Measurements from ENCODE around the gene GBX1. TPM values are rescaled to one million over a fixed set of nuclear protein-coding genes. Genes with fewer than 3 reads are reported as not detected.

Gene GBX1
- 2.0 and 2.4 TPM in 2 replicates for total RNA-seq
- long read RNA-seq = 0 reads

- DNase-seq (ENCODE audit: low read depth, low spot score) = peak; percentile 41
- H3K4me1 Mint-ChIP-seq = peaks cover 13% of the 10 kb centered on the region
- H3K9me3 Mint-ChIP-seq = no peaks in the 10 kb centered on the region
- H3K27ac Mint-ChIP-seq (ENCODE audit: unreplicated experiment) = no peak within 1 kb of the TSS
- peak; percentile 56 for TF ChIP-seq CTCF (conservative IDR thresholded peaks at IDR 0.05)
- H3K36me3 Mint-ChIP-seq (ENCODE audit: low read depth) = no peaks in the 10 kb centered on the region
- H3K4me3 Mint-ChIP-seq = peak within 1 kb of the TSS; percentile 84
- peaks cover 39% of the 10 kb centered on the region for H3K27me3 Mint-ChIP-seq (ENCODE audit: low read depth)
Observed at GRCh38 chr7:151167197-151167961, at the start of gene GBX1. TSS of gene GBX1 (minus strand) at chr7:151167694. CDS start at chr7:151167548, 146 bp downstream.

GRCh38 chr7:151215396-151215795 is 47.9 kb upstream of the GBX1 start:
- Mint-ChIP-seq H3K4me3 (no peak overlapping the region), H3K27ac (ENCODE audit: unreplicated experiment) (no peak overlapping the region), H3K36me3 (ENCODE audit: low read depth) (peaks cover 15% of the 10 kb centered on the region), H3K9me3 (no peaks in the 10 kb centered on the region), H3K4me1 (no peaks in the 10 kb centered on the region), H3K27me3 (ENCODE audit: low read depth) (no peaks in the 10 kb centered on the region)
- DNase-seq (ENCODE audit: low read depth, low spot score) = no peak
- no peak for TF ChIP-seq CTCF (conservative IDR thresholded peaks at IDR 0.05)

GRCh38 chr7:151213826-151214225 is 46.3 kb upstream of the GBX1 start:
- Mint-ChIP-seq H3K27ac (ENCODE audit: unreplicated experiment) (no peak overlapping the region), H3K4me1 (no peaks in the 10 kb centered on the region), H3K4me3 (no peak overlapping the region), H3K36me3 (ENCODE audit: low read depth) (peaks cover 12% of the 10 kb centered on the region), H3K9me3 (no peaks in the 10 kb centered on the region), H3K27me3 (ENCODE audit: low read depth) (no peaks in the 10 kb centered on the region)
- DNase-seq (ENCODE audit: low read depth, low spot score) = no peak
- no peak for TF ChIP-seq CTCF (conservative IDR thresholded peaks at IDR 0.05)

GRCh38 chr7:151212626-151213025 is 45.1 kb upstream of the GBX1 start:
- H3K4me3 Mint-ChIP-seq = no peak overlapping the region
- TF ChIP-seq CTCF (conservative IDR thresholded peaks at IDR 0.05) = no peak
- H3K9me3 Mint-ChIP-seq = no peaks in the 10 kb centered on the region
- peaks cover 12% of the 10 kb centered on the region for H3K36me3 Mint-ChIP-seq (ENCODE audit: low read depth)
- H3K27ac Mint-ChIP-seq (ENCODE audit: unreplicated experiment) = no peak overlapping the region
- H3K4me1 Mint-ChIP-seq = no peaks in the 10 kb centered on the region
- no peak for DNase-seq (ENCODE audit: low read depth, low spot score)
- peaks cover 2% of the 10 kb centered on the region for H3K27me3 Mint-ChIP-seq (ENCODE audit: low read depth)

GRCh38 chr7:151211155-151211772 is 43.8 kb upstream of the GBX1 start:
- no peak overlapping the region for H3K27ac Mint-ChIP-seq (ENCODE audit: unreplicated experiment)
- no peak for DNase-seq (ENCODE audit: low read depth, low spot score)
- H3K36me3 Mint-ChIP-seq (ENCODE audit: low read depth) = peaks cover 12% of the 10 kb centered on the region
- no peaks in the 10 kb centered on the region for H3K9me3 Mint-ChIP-seq
- H3K27me3 Mint-ChIP-seq (ENCODE audit: low read depth) = peaks cover 5% of the 10 kb centered on the region
- no peak overlapping the region for H3K4me3 Mint-ChIP-seq
- no peak for TF ChIP-seq CTCF (conservative IDR thresholded peaks at IDR 0.05)
- H3K4me1 Mint-ChIP-seq = no peaks in the 10 kb centered on the region
